GM18868 (cell line): ENCODE data around the gene ZSCAN18.

Source experiments
- ATAC-seq: cut with Tn5 transposase; IDR thresholded peaks from one replicate; pipeline ENCODE4 v1.9.1; 2021; ENCODE audit warnings: mild to moderate bottlenecking, moderate library complexity; ENCODE audit not compliant: unreplicated experiment

Gene ZSCAN18

DNA sequence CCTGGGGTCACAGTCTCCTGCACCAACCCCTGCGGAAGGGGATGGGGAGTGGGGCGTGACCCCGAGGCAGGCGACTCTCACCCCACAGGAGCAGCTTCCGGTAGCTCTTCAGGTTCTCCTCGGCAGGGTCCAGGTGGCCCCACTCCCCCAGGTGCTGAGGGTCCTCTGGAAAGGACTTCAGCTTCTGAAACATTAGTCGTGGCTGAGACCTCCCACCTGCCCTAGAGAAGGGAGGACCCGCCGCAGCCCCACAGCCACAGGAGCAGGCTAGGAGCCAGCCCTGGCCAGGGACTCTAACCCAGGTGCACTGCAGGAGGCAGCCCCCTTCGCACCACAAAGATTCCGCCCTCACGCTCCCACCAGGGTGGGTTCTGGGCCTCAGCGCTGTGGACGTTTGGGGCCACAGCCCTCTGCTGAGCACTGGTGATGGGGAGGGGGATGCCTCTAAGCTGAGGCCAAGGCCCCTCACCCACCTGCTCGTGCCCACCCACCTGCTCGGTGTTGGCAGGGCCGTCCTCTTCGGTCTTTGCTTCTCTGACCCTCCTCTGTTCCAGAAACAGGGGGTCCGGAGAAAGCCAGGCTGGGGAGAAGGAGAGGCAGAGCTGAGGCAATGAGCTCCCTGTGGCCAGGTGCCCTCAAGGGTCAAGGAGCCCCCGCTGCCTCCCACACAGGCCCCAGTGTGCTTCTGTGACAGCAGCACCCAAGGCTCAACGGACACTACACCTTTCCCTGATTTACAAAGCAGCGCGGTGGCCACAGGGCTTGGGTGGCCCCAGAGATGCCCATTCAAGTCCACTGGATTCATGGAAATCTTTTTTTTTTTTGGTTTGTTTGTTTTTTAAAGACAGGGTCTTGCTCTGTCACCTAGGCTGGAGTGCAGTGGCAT, 11.0 kb downstream of the ZSCAN18 start:
- ATAC-seq, result no peak

DNA sequence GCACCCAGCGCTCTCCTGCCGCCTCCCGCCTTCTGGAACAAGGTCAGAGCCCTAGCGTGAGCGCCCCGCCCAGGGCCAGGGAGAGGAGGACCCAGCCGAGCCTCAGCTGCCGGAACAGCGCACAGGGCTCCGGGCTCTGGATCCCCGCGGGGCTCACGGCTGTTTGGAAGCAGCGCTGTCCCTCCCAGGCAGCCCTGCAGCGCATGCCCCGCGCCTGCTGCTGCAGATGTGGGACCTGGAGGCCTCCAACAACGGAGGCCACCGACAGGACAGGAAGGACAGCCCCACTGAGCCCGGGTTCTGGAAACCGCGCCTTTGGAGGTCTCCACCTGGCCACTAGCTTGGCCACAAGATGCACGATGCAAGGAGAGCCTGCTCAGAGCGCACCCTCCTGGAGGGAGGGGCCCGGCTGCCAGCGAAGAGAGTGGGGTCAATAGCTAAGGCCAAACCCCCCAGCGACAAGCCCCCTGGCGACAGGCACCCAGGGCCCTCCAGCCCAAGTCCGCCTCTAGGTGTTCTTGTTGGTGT, 12.6 kb downstream of the ZSCAN18 start:
- ATAC-seq, result no peak

DNA sequence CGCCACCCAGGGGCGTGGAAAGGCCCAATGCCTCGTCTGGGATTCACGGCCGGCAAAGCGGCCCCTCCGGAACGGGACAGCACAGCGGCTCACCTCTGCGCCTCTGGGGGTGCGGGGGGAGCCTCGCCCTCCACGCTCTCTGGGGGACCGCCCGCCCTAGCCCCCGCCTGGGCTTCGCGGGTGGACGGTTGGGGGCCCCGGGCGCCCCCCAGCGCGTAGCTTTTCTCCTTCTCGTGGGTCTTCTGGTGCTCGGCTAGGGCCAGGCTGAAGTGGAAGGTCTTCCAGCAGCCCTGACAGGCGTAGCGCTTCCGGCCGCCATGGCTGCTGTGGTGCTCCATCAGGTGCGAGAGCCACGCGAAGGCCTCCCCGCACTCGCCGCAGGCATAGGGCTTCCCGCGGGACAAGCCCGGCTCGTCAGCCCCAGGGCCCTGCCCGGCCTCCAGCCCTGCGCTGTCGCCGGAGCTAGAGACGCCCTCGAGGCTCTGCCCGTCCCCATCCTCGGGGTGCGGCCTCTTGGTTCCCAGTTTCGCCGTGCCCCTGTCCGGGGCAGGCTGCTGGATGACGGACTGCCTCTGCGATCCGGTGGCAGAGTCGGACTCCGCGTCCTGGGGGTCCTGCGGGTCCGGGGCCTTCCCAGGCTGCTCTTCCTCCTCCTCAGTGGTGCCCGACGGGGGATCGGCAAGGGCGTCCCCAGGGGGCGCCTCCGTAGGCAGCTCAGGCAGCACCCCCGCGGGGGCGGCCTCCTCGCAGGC, 13.3 kb downstream of the ZSCAN18 start:
- no peak for ATAC-seq

DNA sequence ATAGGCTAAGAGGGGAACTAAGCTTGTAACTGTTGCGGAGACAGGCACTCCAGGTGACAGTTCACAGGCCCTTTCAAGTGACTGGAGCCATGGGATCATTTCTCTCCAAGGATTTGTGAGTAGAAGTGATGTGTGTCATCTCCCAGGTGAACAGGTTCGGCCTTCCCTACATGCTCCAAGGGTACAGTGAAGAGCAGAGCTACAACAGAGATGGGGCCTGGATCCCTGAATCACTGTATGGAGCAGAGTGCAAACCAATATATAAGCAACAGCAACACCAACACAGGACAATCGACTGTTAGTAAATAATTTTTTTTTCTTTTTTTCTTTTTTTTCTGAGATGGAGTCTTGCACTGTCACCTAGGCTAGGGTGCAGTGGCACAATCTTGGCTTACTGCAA, 15.0 kb downstream of the ZSCAN18 start:
- no peak for ATAC-seq

DNA sequence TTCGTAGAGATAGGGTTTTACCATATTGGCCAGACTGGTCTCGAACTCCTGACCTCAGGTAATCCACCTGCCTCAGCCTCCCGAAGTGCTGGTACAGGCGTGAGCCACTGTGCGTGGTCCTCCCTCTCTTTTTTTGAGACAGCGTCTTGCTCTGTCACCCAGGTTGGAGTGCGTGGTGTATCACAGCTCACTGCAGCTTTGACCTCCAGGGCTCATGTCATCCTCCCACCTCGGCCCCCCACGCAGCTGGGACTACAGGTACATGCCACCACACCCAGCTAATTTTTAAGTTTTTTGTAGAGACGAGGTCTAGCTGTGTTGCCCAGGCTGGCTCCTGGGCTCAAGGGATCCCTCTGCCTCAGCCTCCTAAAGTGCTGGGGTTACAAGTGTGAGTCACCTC, 18.2 kb downstream of the ZSCAN18 start:
- no peak for ATAC-seq

DNA sequence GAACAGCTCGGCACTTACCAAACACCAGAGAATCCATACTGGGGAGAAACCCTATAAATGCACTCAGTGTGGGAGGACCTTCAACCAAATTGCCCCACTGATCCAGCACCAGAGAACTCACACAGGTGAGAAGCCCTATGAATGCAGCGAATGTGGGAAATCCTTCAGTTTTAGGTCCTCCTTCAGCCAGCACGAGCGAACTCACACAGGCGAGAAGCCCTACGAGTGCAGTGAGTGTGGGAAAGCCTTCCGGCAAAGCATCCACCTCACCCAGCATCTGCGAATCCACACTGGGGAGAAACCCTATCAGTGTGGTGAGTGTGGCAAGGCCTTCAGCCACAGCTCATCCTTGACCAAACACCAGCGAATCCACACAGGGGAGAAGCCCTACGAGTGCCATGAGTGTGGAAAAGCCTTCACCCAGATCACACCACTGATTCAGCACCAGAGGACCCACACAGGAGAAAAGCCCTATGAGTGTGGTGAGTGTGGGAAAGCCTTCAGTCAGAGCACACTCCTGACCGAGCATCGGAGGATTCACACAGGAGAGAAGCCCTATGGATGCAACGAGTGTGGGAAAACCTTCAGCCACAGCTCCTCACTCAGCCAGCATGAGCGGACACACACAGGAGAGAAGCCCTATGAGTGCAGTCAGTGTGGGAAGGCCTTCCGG, 30.7 kb downstream of the ZSCAN18 start:
- ATAC-seq, result no peak

DNA sequence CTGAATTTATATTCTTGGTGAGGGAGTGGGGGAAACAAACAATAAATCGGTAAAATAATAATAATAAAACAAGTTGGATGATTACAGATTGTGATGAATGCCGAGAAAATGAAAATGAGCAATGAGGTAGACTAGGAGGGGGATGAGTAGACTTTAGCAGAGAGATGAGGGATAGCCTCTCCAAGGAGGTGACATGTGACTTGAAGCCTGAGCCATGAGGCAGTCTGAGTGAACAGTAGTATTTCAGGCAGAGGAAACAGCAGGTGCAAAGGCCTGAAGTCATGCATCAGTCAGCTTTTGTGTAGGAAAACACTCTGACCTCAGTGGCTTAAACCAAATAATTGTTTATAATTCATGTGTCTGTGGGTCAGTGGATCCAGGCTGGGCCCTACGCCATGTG, 34.3 kb downstream of the ZSCAN18 start:
- ATAC-seq, result no peak

DNA sequence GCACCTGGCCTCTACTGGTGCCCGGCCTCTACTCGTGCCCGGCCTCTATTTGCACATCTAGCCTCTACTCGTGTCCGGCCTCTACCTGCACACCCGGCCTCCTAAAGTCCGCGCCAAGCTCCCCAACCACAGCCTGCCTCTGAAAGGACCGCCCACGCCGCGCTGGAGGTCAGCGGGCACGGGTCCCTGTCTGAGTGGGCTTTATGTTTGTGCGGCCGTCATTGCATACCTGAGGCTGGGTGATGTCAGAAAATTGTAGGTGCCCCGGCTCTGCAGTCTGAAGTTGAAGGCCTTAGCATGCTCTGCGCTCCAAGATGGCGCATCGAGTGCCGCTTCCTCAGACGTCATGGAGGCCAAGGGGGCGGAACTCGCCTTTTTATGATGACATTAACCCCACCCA, 37.8 kb downstream of the ZSCAN18 start:
- no peak for ATAC-seq

DNA sequence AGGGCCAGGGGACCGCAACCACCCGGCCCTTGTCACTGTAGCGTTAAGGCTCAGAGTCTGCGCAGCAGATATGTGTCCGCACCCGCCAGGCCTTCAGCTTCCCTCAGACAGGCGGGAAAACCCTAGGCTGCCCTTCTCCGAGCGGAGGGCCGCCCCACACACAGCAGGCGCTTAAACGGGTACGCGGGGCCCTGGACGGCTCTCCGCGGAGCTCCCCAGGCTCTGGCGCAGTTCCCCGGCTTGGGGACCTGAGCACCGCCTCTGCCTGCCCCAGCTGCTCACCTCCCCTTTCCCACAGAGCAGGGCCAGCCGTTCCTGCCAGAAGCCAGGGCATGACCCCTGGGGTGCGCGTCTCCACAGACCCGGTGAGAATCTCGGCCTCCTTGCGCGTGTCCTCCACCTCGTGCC, 38.4 kb downstream of the ZSCAN18 start:
- ATAC-seq, result no peak

DNA sequence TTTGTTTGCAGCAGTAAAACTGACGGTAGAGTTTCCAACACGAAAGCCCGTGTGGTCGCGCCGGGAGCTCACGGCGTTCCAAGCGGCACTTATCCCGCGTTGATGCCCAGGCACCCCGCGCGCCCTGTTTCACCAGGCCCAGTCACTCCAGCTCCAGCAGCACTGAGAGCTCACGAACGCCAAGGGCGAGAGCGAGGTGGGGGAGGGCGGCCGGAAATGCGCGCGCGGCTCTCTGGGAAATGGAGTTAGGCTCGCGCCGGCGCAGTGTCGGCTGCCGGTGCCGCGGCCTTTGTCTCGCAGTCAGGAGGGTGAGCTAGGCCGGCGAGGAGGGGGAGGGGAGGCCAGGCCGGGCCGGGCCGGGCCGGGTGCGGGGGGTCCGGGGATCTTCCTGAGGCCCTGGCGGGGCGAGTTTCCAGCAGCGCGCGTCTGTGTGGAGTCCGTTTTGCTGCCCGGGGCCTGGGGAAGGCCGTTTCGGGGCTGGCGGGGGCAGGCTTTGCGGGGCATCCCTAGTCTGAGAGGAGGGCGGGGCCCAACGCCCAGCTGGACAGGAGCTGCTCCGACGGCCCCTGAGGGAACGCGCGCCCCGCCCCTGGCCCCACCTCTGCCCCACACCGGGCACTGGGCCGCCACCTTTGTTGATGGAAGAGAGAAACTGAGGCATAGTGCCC, 38.9 kb downstream of the ZSCAN18 start, which contains the start of gene ZNF135:
Gene ZNF135 (plus strand): TSS at position 280 of the 668 bp plus-strand sequence. CDS start 721 bp downstream, outside the sequence.
- ATAC-seq, result no peak

DNA sequence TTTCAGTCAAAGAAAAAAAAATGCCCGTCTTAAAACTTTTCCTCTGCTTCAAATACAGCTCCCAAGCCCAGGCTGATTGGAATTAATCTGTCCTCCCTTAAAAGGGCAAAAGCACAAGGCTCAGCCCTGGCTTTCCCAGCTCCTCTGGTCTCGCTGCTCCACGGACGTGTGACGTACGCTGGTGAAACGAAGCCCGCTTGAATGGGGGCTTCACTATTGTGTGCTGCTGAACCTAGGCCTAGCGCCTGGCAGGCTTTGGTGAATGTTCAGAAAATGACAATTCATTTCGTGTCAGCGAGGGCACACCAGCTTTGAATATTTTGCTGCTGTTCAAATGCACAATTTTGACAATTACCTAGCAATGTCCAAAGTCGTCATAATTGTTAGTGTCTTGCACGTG, 39.6 kb downstream of the ZSCAN18 start:
- ATAC-seq, result no peak

DNA sequence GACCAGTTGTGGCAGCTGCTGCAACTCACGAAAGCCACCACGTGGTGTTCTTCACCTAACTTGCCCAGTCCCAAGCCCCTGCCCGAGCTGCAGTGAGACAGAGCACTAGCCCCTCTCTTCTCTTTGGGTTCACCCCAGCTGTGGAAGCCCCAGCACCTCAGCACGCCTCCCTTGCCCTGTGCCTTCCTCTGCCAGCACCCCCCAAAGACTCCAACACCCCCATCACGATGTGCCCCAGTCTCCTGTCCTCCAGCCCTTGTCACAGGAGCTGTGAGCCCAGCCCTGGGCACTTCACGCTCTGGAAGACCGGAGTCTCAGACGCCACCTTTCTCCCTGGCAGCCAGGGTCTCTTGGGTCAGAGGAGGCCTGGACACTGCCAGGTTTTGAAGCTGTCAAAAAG, 41.2 kb downstream of the ZSCAN18 start:
- ATAC-seq, result no peak

DNA sequence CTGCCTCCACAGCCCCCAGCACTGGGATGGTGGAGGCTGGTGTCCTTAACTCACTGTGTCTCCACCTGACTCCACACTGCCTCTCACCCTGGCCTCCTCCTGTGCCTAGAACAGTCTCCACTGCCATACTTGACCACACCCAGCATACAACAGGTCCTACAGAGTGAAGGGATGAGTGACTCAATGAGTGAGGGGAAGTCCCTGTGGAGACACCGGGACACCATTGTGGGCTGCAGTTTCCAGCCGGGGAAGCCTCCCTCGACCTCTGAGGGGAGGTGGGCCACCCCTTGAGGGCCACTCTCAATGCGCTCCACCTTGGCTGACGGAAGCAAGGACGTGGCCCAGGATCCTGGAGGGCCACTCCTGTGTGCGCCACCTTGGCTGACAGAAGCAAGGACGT, 41.8 kb downstream of the ZSCAN18 start:
- no peak for ATAC-seq

DNA sequence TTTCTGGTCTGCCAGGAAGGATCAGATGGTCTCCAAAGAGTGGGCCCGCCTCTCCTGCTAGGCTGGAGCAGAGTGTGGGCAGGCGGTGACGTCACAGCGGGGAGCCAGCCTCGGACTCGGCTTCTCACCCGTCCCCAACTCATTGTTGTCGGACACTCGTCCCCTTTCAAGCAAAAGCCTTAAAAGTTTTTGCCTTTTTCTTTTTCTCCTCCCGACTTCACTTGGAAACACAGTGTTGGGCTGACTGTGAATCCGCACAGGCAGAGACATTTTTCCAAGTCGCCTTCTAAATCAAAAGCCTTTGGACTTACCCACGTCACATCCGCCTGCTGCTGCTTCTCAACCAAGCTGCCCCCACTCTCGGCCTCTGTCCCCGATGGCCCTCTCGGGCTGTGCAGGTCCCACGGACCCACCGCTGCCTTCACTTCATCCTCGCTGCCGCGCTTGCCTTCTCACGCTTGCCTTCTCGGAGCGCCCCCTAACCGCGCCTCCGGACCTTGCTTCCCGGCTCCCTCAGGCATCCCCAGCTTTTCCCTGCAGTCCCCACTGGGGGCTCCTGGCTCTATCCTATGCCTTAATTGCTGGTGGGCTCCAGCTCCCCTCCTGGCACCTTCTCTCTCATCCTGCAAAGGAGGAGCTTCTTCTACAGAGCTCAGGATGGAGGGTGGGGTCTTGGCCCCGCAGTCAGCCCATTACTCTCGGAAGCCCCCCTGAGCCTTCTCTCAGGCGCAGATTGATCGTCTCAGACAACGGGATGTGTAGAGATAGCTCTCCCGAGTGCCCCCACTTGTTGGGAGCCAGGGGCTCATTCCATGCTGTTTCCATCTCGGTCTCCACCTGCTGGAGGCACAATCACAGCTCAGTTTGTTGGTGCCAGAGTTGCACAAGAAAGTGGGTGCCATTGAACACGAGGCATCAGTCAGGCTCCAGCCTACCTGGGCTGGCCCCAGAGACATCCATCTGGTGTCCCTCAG, 42.8 kb downstream of the ZSCAN18 start:
- no peak for ATAC-seq

DNA sequence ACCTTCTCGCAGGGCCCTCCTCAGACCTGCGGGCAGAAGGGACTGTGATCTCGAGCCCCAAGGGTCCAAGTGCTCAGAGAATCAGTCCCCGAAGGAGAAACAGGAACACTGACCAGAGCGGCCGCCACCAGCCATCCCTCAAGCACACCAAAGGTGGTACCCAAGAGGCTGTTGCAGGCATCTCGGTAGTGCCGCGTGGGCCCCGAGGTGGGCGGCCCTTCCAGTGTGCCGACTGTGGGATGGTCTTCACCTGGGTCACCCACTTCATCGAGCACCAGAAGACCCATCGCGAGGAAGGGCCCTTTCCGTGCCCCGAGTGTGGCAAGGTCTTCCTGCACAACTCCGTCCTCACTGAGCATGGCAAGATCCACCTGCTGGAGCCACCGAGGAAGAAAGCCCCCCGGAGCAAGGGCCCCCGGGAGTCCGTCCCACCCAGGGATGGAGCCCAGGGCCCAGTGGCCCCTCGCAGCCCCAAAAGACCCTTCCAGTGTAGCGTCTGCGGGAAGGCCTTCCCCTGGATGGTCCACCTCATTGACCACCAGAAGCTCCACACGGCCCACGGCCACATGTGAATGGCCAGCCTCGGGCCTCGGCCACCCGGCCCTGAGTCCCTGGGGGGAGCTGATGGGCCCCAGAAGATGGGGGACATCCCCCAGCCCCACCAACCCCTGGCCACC, 44.4 kb downstream of the ZSCAN18 start:
- no peak for ATAC-seq

DNA sequence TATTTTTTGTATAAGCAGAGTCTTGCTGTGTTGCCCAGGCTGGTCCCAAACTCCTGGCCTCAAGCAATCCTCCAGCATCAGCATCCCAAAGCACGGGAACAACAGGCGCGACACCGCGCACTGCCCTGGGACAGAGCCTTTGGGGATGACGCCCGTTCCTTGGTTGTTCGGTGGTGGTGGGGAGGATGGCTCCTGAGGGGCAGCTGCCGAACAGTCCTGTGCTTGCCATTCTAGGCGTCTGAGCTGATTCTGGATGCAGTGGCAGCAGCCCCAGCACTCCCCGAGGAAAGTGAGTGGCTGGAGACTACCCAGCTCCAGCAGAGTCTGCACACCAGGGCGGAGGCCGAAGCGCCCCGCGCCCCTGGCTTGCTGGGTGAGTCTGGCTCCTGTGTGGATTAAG, 45.8 kb downstream of the ZSCAN18 start:
- no peak for ATAC-seq

DNA sequence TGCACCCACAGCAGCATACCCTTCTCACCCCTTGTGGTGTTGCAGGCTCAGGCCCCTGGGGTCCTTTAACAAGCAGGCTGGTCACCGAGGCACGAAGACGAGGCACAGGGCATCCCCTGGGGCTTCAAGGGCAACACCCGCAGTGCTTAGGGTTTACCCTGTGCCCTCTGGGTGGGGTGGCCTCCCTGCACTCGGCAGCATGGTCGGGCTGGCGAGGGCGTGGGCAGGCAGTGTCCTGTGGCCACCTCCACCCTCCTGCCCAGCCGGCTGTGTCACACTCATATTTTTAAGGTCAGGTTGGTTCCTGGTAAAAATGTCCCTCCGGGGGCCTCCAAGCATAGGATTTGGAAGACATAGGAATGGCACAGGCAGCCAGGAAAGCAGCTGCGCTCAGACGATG, 50.4 kb downstream of the ZSCAN18 start:
- ATAC-seq, result no peak

DNA sequence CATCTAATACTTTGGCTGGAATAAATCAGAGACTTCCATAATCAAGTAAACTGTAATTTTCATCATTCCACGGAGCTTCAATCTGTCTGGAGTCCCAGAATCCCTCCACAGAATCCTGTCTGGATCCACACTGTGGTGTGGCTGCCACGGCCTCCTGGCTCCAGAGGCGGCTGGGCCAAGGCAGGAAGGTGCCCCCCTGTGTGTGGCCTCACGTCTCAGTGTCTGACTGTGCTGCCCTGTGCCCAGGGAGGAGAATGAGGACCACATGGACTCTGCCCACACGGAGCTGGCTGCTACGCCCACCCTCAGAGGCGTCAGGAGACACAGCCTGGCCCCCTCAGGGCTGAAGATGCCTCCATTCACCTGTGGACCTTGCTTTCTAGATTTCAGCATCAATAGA, 51.2 kb downstream of the ZSCAN18 start:
- ATAC-seq, result no peak

DNA sequence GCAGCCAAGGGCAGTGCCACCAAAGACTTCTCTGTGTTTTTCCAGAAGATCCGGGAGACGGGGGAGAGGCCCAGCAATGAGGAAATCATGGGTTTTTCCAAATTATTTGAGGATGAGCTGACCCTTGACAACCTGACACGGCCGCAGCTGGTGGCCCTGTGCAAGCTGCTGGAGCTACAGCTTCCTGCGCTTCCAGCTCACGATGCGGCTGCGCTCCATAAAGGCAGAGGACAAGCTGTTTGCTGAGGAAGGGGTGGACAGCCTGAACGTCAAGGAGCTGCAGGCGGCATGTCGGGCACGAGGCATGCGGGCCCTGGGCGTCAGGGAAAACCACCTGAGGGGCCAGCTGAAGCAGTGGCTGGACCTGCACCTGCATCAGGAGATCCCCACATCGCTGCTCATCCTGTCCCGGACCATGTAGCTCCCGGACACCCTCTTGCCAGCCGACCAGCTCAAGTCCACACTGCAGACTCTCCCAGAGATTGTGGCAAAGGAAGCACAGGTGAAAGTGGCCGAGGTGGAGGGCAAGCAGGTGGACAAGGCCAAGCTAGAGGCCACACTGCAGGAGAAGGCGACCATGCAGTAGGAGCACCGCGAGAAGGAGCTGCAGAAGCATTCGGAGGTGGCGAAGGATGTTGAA, 52.5 kb downstream of the ZSCAN18 start:
- ATAC-seq, result no peak
